HFF-Myc (cell line): ENCODE data around the gene FBXL19.
A peak's percentile ranks its signal among the peaks of the same experiment; 100 is the strongest.

Experiments used
- DNase-seq: peaks from one replicate; pipeline ENCODE4 v3.0.0-alpha.2; 2011; ENCODE audit warnings: low read depth; ENCODE audit errors: extremely low read depth
- H3K4me3 ChIP-seq: replicated peaks from 2 replicates; pipeline ENCODE4 v1.5.1; 2011; ENCODE audit warnings: low read depth, mild to moderate bottlenecking, control low read depth, low read length
- TF ChIP-seq, protein P1 (sequence below): IDR thresholded peaks from 2 replicates; pipeline ENCODE4 v1.5.1; 2012; ENCODE audit warnings: mild to moderate bottlenecking, low read depth, low read length, control low read depth; ENCODE audit errors: missing control alignments

Gene FBXL19

DNA sequence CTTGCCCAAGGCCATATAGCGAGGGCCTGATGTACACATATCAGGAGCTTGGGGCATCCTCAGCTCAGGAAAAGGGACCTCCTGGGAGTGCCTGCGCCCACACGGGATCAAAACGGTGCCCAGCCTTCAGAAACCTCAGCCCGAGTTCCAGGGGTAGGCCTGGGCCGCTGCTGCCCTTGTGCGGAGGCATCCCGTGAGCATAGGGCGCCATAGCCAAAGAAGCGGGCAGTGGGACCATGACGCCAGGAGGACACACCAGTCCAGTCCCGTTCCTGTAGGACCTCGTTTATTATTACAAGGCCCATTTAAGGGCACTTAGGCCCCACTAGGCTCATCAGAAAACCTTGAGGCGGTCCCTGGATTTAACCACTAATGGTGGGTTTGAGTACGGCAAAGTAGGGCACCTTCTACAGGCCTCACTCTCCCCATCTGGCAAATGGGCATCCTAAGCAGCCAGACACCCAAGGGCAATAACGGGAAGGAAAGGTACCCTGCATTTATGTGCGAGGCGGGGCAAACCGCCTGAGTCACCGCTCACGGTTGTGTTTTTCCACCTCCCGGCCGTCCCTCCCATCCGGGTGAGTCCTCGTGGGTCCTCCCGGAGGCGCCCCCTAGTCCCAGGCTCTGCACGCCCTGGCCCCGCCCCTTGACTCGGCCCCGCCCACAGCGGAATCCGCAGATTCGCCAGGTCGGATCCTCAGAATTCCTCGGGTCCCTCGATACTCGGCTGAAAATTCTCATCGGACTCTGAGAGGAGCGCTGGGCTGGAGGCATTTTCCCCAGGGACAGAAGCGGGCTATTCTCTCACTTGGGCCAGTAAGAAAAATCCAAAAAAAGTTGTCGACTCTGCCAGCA is 33.5 kb downstream of the FBXL19 start:
- TF ChIP-seq, protein P1, sequence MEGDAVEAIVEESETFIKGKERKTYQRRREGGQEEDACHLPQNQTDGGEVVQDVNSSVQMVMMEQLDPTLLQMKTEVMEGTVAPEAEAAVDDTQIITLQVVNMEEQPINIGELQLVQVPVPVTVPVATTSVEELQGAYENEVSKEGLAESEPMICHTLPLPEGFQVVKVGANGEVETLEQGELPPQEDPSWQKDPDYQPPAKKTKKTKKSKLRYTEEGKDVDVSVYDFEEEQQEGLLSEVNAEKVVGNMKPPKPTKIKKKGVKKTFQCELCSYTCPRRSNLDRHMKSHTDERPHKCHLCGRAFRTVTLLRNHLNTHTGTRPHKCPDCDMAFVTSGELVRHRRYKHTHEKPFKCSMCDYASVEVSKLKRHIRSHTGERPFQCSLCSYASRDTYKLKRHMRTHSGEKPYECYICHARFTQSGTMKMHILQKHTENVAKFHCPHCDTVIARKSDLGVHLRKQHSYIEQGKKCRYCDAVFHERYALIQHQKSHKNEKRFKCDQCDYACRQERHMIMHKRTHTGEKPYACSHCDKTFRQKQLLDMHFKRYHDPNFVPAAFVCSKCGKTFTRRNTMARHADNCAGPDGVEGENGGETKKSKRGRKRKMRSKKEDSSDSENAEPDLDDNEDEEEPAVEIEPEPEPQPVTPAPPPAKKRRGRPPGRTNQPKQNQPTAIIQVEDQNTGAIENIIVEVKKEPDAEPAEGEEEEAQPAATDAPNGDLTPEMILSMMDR: peak; percentile 38
- H3K4me3 ChIP-seq: peak overlapping the region; percentile 63
- DNase-seq: peak; percentile 67

DNA sequence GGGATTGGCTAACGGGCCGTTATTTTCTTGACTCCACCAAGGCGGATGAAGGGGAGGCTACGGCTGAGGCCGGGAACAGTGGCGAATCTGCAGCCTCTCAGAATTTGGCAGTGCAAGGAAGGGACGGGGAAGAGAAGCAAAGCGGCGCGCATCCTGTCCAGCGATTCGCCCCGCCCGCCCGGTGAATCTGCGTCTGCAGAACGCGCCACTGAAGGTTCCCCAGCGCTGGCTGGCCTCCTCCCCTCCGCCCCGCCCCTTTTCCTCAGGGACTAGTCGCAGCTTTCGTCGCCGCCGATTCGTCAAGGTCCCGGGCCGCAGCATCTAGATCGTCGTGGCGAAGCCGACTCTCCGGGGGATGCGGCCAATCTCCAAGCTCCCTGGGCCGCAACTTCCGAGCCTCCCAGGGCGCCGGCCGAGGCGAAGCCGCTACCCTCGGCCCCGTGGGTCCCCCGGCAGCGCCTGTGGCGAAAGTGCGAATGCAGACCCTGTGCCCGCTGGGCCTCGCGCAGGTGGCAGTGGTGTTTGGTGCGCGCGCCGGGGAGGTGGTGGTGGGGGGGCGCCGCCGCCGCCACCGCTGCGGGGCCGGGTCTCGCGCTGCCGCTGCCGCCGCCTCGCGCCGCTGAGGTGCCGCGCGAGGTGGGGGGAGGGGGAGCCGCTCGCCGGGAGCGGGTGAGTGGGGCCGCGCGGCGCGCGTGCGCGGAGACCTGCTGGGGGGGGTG is 34.2 kb downstream of the FBXL19 start, which contains the start of gene SETD1A:
Gene SETD1A, plus strand, starts transcription at position 299 of the 719 bp plus-strand sequence. CDS start 978 bp downstream, outside the sequence.
- TF ChIP-seq, protein P1: no peak
- peak; percentile 77 for DNase-seq
- H3K4me3 ChIP-seq: peak within 1 kb of the TSS; percentile 63

GRCh38 chr16:30958175-30959079 is 35.1 kb downstream of the FBXL19 start:
- TF ChIP-seq, protein P1: no peak
- H3K4me3 ChIP-seq: peak overlapping the region; percentile 63
- DNase-seq: no peak

GRCh38 chr16:30961384-30961783 is 38.0 kb downstream of the FBXL19 start:
- DNase-seq: no peak
- TF ChIP-seq, protein P1: no peak
- H3K4me3 ChIP-seq: no peak overlapping the region

GRCh38 chr16:30963925-30964511 is 40.6 kb downstream of the FBXL19 start:
- no peak overlapping the region for H3K4me3 ChIP-seq
- no peak for DNase-seq
- TF ChIP-seq, protein P1: no peak

DNA sequence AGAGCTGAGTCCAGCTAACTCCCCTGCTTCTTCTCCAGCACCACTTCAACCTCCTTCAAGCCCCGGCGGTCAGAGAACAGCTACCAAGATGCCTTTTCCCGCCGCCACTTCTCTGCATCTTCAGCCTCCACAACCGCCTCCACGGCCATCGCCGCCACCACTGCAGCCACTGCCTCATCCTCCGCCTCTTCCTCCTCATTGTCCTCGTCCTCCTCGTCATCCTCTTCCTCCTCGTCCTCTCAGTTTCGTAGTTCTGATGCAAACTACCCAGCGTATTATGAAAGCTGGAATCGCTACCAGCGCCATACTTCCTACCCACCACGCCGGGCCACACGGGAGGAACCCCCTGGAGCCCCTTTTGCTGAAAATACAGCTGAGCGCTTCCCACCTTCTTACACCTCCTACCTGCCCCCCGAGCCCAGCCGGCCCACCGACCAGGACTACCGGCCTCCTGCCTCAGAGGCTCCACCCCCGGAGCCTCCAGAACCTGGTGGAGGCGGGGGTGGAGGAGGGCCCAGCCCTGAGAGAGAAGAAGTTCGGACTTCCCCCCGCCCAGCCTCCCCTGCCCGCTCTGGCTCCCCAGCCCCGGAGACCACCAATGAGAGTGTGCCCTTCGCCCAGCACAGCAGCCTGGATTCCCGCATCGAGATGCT is 41.3 kb downstream of the FBXL19 start:
- no peak overlapping the region for H3K4me3 ChIP-seq
- TF ChIP-seq, protein P1: no peak
- DNase-seq: no peak
